A673 (cell line): Measurements from ENCODE around the gene CMTM8.
A peak's percentile ranks its signal among the peaks of the same experiment; 100 is the strongest.

ENCODE experiments used
- EZH2 ChIP-seq: fragments of 200-600 bp; sonication (generic); IDR thresholded peaks from 2 replicates; pipeline ENCODE4 v1.6.1; 2017; ENCODE audit warnings: borderline replicate concordance, low read depth, mild to moderate bottlenecking, mixed read lengths, antibody characterized with exemption, low read length; ENCODE audit not compliant: poor library complexity, severe bottlenecking
- TF ChIP-seq, protein P1 (sequence below): fragments of 300-800, 200-600 bp; sonication (generic); conservative IDR thresholded peaks from 2 replicates; pipeline ENCODE4 v1.5.1; 2017; ENCODE audit warnings: low read depth, mild to moderate bottlenecking, antibody characterized with exemption, low read length, moderate library complexity, mixed read lengths

DNA sequence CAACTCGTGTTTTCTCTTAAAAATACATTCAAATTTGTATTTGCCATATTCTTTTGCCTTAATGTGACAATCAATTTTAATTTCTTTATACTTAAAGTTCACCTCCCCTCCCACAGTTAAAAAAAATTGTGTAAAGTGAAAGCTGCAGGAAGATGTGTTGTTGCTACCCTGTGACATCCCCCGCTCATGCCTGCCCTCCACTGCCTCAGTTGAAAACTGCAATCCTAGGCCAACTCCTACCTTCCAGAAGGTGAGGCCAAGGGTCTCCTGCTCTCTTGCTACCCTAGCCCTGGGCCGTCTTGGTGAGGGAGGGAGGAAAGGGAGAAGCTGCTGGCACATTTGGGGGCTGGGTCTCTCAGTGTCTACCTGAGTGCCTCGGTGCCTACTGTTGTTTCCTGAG is 96.2 kb downstream of the CMTM8 start:
- TF ChIP-seq, protein P1, sequence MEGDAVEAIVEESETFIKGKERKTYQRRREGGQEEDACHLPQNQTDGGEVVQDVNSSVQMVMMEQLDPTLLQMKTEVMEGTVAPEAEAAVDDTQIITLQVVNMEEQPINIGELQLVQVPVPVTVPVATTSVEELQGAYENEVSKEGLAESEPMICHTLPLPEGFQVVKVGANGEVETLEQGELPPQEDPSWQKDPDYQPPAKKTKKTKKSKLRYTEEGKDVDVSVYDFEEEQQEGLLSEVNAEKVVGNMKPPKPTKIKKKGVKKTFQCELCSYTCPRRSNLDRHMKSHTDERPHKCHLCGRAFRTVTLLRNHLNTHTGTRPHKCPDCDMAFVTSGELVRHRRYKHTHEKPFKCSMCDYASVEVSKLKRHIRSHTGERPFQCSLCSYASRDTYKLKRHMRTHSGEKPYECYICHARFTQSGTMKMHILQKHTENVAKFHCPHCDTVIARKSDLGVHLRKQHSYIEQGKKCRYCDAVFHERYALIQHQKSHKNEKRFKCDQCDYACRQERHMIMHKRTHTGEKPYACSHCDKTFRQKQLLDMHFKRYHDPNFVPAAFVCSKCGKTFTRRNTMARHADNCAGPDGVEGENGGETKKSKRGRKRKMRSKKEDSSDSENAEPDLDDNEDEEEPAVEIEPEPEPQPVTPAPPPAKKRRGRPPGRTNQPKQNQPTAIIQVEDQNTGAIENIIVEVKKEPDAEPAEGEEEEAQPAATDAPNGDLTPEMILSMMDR = peak; percentile 39; the same call in 1 of the 2 replicates
- TF ChIP-seq EZH2 = no peak
